T-helper 1 cell (primary cell): ENCODE measurements around the gene OR10J5.
"Not testable (repeated sequence)": the region's sequence is repeated elsewhere in the genome, so short reads cannot be mapped to it uniquely, and the experiment has no call there.

ENCODE experiments used
- DNase-seq, 5 donors: peaks; one replicate each; pipeline ENCODE4 v3.0.0-alpha.2; 2012 to 2020
- total RNA-seq, 4 donors: gene quantifications; one replicate each; lab custom pipeline; 2026; lab: John Stamatoyannopoulos, UW

Gene OR10J5, protein sequence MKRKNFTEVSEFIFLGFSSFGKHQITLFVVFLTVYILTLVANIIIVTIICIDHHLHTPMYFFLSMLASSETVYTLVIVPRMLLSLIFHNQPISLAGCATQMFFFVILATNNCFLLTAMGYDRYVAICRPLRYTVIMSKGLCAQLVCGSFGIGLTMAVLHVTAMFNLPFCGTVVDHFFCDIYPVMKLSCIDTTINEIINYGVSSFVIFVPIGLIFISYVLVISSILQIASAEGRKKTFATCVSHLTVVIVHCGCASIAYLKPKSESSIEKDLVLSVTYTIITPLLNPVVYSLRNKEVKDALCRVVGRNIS
- 0 reads per million in 4 donors for total RNA-seq

DNA sequence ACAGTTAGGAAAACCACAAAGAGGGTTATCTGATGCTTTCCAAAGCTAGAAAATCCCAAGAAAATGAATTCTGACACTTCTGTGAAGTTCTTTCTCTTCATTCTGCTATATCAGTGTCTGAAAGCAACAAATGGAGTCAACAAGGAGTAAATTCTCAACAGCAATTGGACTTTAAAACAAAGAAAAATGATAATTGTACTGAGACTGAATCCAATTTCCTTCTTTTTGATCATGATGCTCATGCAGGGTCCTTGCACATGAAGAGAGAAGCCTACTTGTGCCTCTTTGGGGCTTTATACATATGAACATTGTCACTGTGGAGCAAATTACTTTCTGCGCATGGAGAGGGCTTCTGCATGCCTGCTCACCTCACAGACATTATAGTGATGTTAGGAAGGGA, at the start of gene OR10J5:
Gene OR10J5 (minus strand): TSS at position 101 of the 400 bp plus-strand sequence. CDS start 0 bp downstream, at position 101.
- DNase-seq: no peak

DNA sequence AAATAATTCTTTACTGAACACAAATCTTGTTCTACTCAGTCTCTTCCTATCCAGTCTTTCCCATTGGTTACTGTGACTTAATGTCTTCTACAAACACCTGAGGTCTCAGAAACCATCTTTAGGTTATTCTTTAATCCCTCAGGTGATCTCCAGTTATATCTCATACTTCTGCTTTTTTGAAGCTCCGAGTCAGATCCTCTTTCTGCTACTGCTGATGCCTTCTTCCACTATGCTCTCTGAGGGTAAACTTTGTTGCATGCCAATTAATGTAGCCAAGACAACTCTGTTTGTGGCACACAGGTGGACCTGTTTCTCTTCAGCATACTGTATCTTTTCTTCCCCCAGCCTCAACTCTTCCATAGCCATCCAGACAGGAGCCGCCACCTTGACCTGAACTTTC, 48.7 kb upstream of the OR10J5 start:
- no peak for DNase-seq

DNA sequence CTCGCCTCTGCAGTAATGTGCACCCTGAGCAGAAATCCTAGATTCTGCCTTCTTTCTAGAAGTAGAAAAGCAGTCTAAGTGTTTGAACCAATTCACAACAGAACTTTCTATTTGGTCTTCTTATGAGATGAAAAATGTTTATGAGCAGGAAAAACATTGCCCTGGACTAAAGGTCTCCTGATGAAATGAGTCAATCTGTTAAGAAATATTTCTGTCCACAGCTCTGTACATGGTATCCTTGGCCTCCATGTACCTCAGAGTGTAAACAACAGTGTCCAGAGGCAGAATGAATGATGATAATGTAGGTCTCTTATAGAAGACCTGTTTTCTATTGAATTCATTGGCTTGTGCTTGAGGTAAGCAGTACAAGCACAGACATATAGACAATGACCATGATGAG, 45.6 kb upstream of the OR10J5 start:
- no peak for DNase-seq

DNA sequence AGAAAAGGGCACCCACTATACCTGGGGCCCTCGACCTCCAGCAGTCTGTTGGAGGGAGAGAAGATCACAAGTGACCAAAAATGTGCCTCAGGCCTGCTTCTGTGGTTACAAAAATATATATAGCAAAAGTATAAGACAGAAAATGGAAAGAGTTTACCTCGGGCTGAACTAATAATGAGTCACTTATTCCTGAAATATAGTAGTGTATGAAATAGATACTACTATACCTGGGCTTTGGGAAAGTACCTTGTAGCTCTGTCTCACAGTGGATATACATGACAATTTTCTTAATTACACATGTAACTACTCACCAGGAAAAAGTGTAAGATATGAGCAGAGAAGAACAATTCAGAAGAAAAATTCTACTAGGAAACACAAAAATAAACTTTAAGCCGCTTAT, 44.5 kb upstream of the OR10J5 start:
- no peak for DNase-seq

DNA sequence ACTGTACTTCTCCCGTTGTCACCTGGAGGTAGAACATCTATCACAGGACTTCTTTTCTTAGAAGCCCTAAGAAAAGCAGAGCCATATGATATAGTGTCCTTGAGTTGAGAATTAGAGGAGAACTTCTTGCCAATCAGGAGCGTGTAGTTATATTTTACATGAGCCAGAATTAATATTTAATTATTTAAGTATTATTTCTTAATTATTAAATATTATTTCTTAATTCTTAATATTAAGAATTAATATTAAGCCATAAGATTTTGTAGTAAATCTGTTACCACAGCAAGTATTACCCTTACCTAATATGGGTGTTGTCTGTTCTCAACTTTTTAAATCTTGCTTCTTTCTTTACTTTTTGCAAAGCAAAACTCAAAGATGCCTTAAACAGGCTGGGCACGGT, 41.6 kb upstream of the OR10J5 start:
- DNase-seq: no peak

DNA sequence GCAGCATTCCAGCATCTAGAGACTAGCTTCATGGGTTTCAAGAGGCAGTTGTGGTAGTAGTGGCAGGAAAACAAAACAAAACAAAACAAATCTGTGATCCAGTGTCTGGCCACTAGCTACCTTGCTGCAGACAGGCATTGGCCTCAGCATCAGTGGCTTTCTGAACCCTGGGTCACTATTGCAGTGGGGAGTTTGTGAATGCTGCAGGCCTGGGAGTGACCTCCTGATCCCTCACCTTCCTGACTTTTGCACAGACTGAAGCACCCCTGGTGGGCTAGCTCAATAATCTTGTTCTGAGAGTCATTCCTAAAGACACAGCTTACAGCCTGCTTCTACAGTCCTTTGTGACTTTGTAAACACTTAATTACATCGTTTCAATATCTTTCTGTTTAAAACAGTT, 26.9 kb upstream of the OR10J5 start:
- DNase-seq: no peak

DNA sequence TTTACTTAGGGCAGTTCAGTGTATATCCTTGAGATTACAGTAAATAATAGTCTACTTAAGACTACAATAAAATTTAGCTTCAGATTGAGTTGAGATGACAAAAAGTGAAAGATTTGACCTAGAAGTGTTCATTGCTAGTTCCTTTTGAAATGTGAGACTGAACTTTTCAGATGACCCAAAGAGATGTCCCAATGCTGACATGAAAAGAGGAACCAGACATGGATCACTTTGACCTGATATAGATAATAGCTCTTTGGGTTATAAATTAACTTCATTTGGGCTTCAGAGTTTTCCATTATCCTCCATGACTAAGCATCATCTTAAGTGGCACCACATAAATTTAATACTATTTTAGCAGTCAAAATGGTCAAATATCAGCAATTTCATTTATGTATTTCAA, 25.7 kb upstream of the OR10J5 start:
- no peak for DNase-seq

DNA sequence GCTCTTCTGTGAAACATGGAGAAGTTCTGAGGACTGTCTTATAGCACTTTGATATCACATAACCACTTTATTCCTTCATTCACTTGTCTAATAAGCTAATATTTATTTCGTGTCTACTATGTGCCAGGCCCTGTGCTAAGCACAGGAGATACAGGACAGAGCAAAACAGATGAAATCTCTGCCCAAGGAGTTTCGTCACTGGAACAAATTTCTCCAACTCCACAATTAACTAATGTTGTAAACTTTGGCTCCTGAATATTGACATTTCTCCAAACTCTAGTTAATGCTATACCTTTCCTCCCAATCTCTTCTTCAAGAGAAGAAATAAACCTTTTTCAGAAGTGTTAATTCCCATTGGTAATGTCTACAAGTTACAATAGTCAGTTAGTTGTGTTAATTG, 24.8 kb upstream of the OR10J5 start:
- DNase-seq: no peak

DNA sequence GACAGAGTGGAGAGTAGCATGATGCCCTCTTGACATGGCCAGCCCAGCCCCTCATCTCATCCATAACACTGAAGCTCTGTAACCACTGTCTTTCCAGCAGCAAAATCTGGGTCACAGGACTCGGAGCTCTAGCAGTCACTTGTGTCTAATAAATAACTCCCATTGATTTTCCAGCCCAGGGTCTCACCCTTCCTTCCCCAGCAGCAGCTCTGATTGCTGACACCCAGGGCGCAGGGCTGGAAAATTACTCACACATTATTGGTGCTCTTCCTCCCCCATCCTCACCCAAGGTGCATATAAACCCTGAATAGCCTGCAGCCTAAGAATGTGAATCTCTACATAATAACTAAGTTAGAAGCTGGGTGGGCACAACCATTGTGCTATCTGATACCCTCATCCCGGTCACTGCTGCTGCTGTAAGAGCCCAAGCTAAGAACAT, 21.1 kb upstream of the OR10J5 start:
- no peak for DNase-seq

DNA sequence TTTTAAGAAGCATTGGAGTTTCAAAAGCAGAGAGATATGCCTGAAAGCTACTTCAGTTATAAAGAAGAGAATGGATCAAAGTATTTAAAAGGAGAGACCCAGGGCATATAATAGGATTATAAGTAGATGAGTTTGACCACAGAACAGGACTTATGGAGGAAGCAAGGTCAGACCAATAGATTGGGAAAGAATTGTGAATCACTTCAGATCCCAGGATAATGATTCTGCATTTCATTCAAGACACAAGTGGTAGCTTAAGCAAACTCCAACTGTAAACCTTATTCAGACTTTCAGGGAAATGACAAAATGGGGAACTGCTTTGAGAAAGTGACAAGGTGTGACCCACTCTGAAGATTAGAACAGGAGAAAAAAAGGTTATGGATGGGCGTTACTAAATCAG, 18.9 kb upstream of the OR10J5 start:
- DNase-seq: no peak

DNA sequence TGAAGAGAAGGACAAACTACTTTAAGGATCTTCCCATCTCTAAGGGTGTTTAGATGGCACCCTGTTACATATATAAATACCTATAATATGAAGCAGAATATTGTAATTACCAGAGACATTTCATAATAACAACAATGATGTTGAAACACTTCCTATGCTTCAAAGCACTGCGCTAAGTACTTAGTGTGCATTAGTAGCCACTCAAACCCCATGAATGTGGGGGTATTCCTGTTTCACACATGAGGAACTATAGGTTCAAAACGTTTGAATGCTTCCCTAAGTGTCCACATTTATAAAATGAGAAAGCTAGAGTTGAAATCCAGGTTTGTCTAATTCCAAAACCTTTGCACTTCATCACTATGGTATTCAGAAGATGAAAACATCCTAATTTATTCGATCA, 18.5 kb upstream of the OR10J5 start:
- no peak for DNase-seq

DNA sequence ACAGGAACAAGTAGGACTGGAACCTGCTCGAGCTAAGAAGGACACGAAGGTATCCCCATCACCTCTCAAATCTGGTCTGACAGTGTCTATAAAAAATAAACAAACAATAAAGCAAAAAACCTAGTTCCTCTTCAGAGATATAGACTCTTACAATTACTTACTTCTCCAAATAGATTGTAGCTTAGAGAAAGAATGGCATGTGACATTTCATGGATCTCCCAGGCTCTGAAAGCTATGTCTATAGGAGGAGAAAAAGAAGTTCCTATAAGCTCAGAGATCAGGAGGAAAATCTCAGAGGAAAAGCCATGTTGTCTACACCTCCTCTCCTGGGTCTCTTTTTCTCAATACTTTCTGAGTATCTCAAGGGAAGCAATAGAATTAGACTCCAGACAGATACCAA, 12.3 kb upstream of the OR10J5 start:
- DNase-seq: no peak

DNA sequence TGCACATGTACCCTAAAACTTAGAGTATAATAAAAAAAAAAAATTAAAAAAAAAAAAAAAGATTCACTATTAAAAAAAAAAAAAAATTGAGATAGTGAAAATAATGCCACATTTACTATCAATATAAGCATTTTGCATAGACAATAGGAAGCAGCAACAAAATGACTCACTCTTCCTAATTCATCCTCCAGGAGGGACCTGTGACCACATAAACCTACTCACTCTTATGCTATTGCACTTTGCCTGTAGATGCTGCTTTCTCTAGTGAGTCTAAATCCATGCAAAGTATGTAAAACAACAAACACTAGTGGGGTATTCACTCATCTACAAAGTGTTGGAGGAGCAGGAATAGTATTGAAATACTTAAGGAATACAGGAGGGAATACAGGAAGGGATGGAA, 2.9 kb downstream of the OR10J5 start:
- no peak for DNase-seq

DNA sequence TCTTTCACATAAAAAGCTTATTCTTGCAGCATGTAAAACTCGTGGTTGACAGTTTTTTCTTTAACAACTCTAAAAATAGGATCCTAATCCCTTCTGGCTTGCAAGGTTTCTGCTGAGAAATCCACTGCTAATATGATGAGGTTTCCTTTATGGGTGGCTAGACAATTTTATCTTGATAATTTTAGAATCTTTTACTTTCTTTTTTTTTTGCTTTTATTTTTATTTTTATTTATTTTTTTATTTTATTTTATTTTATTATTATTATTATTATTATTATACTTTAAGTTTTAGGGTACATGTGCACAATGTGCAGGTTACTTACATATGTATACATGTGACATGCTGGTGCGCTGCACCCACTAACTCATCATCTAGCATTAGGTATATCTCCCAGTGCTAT, 11.0 kb downstream of the OR10J5 start:
- not testable (repeated sequence) for DNase-seq

DNA sequence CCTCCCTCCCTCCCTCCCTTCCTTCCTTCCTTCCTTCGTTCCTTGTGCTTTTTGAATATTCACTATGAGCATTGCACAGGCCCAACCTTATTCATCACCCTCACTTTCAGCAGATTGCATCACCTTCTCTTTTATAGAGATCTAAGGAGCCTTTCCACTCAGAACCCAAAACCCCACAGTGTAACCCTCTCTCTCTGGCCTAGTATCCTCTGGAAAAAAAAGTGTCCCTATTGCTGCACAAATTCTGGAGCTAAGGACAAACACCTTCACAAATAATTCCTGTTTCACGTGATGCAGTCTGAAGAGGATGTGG, 25.6 kb downstream of the OR10J5 start:
- no peak for DNase-seq

DNA sequence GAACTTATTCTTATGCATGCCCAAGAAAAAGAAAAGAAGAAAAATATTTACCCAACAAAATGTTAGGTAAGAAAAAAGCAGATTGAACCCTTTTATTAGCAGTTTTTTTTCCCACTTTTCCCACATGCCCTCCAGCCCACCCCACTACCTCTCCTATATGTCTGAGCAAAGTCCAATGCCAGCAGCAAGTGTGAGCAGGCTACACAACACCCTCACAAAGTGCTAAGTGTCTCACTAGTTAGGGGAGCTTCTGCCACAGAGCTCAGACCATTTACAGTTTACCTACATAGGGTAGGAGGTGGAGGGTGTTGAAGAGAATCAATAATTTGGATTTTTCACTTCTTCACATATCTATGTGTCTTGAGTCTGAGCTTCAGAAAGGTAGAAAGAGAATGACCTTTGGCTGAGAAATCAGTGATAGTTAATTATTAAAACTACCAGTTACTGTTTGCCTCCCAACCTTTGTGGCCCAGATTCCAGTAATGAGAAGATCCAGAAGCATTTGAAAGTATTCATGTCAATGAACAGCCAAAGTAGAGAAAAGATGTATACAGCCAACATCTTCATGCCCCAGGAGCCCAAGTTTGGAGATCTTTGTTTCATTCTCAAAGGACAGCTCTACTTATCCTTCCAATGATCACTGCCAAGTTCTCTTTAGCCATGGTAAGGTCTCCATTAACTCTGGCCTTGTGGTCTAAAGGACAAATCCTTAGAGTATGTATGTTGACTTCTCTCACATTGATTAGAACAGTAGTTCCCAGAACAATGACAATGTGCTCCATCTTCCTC, 26.2 kb downstream of the OR10J5 start:
- DNase-seq: no peak

DNA sequence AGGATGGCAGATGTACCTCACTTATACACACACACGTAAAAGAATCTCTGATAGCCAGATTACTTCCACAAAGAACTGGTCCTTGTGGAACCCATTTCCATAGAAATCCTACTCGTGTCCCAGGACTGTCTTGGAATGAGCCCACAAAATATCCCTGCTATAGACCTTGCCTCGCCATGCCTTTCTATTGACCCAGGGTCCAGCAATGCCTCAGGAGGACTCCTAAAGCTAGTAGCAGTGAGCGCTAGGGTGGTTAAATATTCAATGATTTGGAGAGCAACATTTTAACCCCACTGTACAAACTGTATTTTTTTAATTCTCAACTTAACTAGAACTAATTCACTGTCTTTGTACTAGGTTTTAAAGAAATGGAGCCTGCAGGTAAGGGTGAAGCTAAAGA, 26.9 kb downstream of the OR10J5 start:
- no peak for DNase-seq

DNA sequence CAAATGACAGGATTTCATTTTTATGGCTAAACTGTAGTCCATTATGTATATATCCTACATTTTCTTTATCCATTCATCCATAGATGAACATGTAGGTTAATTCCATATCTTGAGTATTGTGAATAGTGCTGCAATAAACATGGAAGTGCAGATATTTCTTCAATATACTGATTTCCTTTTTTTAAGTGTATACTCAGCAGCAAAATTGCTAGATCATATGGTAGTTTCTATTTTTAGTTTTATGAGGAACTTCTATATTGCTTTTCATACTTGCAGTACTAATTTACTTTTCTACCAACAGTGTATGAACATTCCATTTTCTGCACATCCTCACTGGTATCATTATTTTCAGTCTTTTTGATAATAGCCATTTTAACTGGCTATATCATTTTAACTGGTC, 30.1 kb downstream of the OR10J5 start:
- DNase-seq: no peak

DNA sequence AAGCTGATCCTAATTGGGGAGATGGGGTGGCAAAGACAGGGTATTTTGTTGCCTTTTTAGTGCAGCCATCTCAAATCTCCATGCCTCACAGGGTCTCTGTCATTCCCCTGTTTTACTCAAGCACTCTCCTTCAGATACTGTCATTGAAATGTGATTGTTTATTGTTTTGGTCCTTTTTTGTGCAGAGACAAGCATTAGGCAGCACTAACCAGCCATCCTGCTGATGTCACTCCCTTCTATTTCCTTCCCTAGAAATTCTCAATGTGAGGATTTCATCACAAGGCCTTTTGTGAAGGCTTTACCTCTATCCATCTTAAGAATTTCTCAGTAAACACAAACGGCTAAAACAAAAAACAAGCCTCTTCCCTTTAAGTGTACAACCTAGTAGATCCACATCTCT, 34.7 kb downstream of the OR10J5 start:
- DNase-seq: no peak

DNA sequence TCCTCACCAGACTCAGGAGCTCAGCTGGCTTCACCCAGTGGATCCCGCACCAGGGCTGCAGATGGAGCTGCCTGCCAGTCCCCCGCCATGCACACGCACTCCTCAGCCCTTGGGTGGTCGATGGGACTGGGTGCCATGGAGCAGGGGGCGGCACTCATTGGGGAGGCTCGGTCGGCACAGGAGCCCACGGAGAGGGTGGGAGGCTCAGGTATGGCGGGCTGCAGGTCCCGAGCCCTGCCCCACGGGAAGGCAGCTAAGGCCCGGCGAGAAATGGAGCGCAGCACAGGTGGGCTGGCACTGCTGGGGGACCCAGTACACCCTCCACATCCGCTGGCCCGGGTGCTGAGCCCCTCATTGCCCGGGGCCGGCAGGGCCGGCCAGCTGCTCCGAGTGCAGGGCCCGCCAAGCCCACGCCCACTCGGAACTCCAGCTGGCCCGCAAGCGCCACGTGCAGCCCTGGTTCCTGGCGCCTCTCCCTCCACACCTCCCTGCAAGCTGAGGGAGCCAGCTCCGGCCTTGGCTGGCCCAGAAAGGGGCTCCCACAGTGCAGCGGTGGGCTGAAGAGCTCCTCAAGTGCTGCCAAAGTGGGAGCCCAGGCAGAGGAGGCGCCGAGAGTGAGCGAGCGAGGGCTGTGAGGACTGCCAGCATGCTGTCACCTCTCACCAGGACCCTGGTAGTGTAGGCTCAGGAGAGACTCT, 41.1 kb downstream of the OR10J5 start:
- DNase-seq: not testable (repeated sequence)

DNA sequence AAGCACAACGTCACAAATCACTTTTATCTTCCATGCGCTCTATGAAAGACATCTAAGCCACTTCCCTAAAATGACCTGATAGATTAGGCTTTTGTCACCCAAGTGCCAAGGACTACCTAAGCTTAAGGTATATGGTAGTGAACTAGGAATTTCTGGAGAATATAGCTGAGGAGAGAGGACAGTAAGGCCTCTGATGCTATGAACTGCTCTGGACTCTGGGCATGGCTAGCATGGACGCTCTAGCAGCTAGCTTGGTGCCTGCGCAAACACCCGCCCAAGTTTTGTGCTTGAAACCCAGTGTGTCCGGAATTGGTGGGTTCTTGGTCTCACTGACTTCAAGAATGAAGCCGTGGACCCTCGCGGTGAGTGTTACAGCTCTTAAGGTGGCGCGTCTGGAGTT, 42.5 kb downstream of the OR10J5 start:
- DNase-seq: no peak

DNA sequence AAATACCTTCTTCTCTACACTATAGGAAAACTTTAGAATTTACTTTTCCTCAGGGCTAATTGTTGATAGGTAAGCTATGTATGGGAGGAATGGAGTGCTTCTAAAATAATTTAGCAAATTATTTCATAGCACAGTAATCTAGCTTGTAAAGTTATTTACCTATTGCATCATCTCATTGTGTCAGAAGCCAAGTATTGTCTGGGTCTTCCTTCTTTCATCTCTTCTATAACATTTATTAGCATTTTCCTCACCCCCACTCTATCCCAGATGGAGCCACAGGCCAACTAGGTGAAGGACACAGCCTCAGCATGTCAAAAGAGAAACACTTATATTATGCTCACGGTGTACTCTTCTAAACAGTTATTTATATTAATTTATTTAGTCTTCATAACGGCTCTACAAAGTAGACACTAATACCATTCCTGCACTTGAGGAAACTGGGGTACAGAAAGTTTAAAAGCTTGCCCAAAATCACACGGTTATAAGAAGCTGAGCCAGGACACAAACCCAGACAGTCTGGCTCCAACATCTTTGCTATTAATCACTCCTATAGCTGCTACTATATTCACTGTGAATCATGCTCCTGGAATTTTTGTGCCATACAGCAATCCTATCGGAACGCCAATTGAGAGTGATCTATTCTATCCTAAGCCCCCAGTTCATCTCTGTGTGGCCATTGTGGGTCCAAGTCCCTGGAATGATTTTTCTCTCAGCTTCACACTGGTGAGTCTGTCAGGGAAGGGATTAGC, 43.1 kb downstream of the OR10J5 start:
- no peak for DNase-seq
